Activated CD8-positive, alpha-beta memory T cell treated with anti-CD3 and anti-CD28 coated beads, Interleukin-2, amount 10 ng/mL, durations not matched to agents 7 days and 5 days (primary cell): ENCODE measurements around the gene FOXO4. TPM values are rescaled to one million over a fixed set of nuclear protein-coding genes. Genes with fewer than 3 reads are reported as not detected.

ENCODE experiments used
- ATAC-seq: fragments of 150-1000 bp; cut with Tn5 transposase; one replicate; pipeline ENCODE4 v1.10.0; 2021; ENCODE audit warnings: moderate library complexity
- CTCF ChIA-PET: fragments of 350-600 bp; sonication (Branson Sonifier 250); formaldehyde crosslinking; loops from one replicate; lab custom pipeline; 2021; ENCODE audit warnings: antibody characterized with exemption; lab: Charles Lee
- DNase-seq: peaks from one replicate; pipeline ENCODE4 v3.0.0-alpha.2; 2020
- H3K27ac Mint-ChIP-seq: one replicate; pipeline ENCODE4 v1.8.0; 2021; ENCODE audit warnings: mild to moderate bottlenecking, mixed read lengths
- H3K27me3 Mint-ChIP-seq: one replicate; pipeline ENCODE4 v1.8.0; 2021; ENCODE audit warnings: mixed read lengths
- H3K36me3 Mint-ChIP-seq: one replicate; pipeline ENCODE4 v1.8.0; 2021; ENCODE audit warnings: mild to moderate bottlenecking, mixed read lengths
- H3K4me1 Mint-ChIP-seq: one replicate; pipeline ENCODE4 v1.8.0; 2021; ENCODE audit warnings: mixed read lengths
- H3K4me3 Mint-ChIP-seq: one replicate; pipeline ENCODE4 v1.8.0; 2021; ENCODE audit warnings: mild to moderate bottlenecking, moderate library complexity, mixed read lengths
- H3K9me3 Mint-ChIP-seq: one replicate; pipeline ENCODE4 v1.8.0; 2022; ENCODE audit warnings: low read depth, mixed read lengths
- total RNA-seq, 2 experiments: library from RNA; stranded (reverse); gene quantifications; one replicate each; pipeline ENCODE4 v1.2.3, GENCODE V29; 2021

The FOXO4 gene
- total RNA-seq, 2 experiments from 2014 or later, result 14.6 to 15.1 TPM

- Mint-ChIP-seq H3K36me3 (peaks cover 25% of the 10 kb centered on the region), H3K4me3 (peak overlapping the region; percentile 70), H3K4me1 (peaks cover 71% of the 10 kb centered on the region), H3K27ac (peak overlapping the region; percentile 89), H3K9me3 (no peaks in the 10 kb centered on the region), H3K27me3 (no peaks in the 10 kb centered on the region)
- peak; percentile 76 for DNase-seq
- ATAC-seq, result peak; percentile 29
- CTCF ChIA-PET, result interaction anchor here (6.8 kb wide), 1 partner anchor 26 kb away, joined by 65 read pairs; no protein-coding TSS in a partner anchor
These were observed 7.7 kb downstream of the FOXO4 start for GRCh38 chrX:71103110-71103983.

GRCh38 chrX:71105628-71106027 is 10.0 kb downstream of the FOXO4 start:
- Mint-ChIP-seq H3K9me3 (no peaks in the 10 kb centered on the region), H3K27ac (peak overlapping the region; percentile 99), H3K4me1 (peaks cover 61% of the 10 kb centered on the region), H3K4me3 (peak overlapping the region; percentile 99), H3K36me3 (peaks cover 48% of the 10 kb centered on the region), H3K27me3 (no peaks in the 10 kb centered on the region)
- ATAC-seq (peak; percentile 8), DNase-seq (no peak)
- CTCF ChIA-PET, result interaction anchor here (1.0 kb wide), 1 partner anchor 8 kb away, joined by 3 read pairs; no protein-coding TSS in a partner anchor

GRCh38 chrX:71106427-71106826 is 10.8 kb downstream of the FOXO4 start, which contains the start of gene CXorf65:
Gene CXorf65 (minus strand): TSS chrX:71106740. CDS start chrX:71106556, 184 bp downstream.
- H3K9me3 Mint-ChIP-seq, result no peaks in the 10 kb centered on the region
- H3K36me3 Mint-ChIP-seq, result peaks cover 56% of the 10 kb centered on the region
- ATAC-seq (peak; percentile 35), DNase-seq (peak; percentile 61)
- no peaks in the 10 kb centered on the region for H3K27me3 Mint-ChIP-seq
- peak within 1 kb of the TSS; percentile 99 for H3K27ac Mint-ChIP-seq
- CTCF ChIA-PET, result interaction anchor here (1.0 kb wide), 1 partner anchor 9 kb away, joined by 3 read pairs; no protein-coding TSS in a partner anchor
- H3K4me3 Mint-ChIP-seq, result peak within 1 kb of the TSS; percentile 99
- H3K4me1 Mint-ChIP-seq, result peaks cover 59% of the 10 kb centered on the region

- peak overlapping the region; percentile 99 for H3K27ac Mint-ChIP-seq
- CTCF ChIA-PET, result interaction anchor here (0.6 kb wide), 1 partner anchor 22 kb away, joined by 3 read pairs; no protein-coding TSS in a partner anchor
- H3K4me1 Mint-ChIP-seq, result peaks cover 60% of the 10 kb centered on the region
- H3K9me3 Mint-ChIP-seq, result no peaks in the 10 kb centered on the region
- H3K36me3 Mint-ChIP-seq, result peaks cover 57% of the 10 kb centered on the region
- DNase-seq (no peak), ATAC-seq (no peak)
- no peaks in the 10 kb centered on the region for H3K27me3 Mint-ChIP-seq
- H3K4me3 Mint-ChIP-seq, result peak overlapping the region; percentile 99
These were observed 11.6 kb downstream of the FOXO4 start for GRCh38 chrX:71107245-71107644.

GRCh38 chrX:71107762-71108360 is 12.2 kb downstream of the FOXO4 start:
- H3K4me3 Mint-ChIP-seq, result peak overlapping the region; percentile 99
- no peaks in the 10 kb centered on the region for H3K9me3 Mint-ChIP-seq
- H3K27me3 Mint-ChIP-seq, result no peaks in the 10 kb centered on the region
- CTCF ChIA-PET, result interaction anchor here (0.6 to 1.0 kb wide), 2 partner anchors 9 to 21 kb away, joined by 3 to 5 read pairs; no protein-coding TSS in a partner anchor
- peak overlapping the region; percentile 99 for H3K27ac Mint-ChIP-seq
- H3K36me3 Mint-ChIP-seq, result peaks cover 57% of the 10 kb centered on the region
- peaks cover 60% of the 10 kb centered on the region for H3K4me1 Mint-ChIP-seq
- DNase-seq (peak; percentile 79), ATAC-seq (peak; percentile 31)

- Mint-ChIP-seq H3K4me3 (peak overlapping the region; percentile 99), H3K27me3 (no peaks in the 10 kb centered on the region), H3K9me3 (no peaks in the 10 kb centered on the region), H3K4me1 (peaks cover 54% of the 10 kb centered on the region), H3K36me3 (peaks cover 57% of the 10 kb centered on the region), H3K27ac (peak overlapping the region; percentile 99)
- DNase-seq, result peak; percentile 44
- no peak for ATAC-seq
- CTCF ChIA-PET, result interaction anchor here (1.0 kb wide), 1 partner anchor 20 kb away, joined by 5 read pairs; no protein-coding TSS in a partner anchor
These were observed 13.4 kb downstream of the FOXO4 start for GRCh38 chrX:71109051-71109450.

- DNase-seq (peak; percentile 88), ATAC-seq (peak; percentile 77)
- peak within 1 kb of the TSS; percentile 99 for H3K27ac Mint-ChIP-seq
- no peaks in the 10 kb centered on the region for H3K9me3 Mint-ChIP-seq
- H3K4me3 Mint-ChIP-seq, result peak within 1 kb of the TSS; percentile 99
- peaks cover 36% of the 10 kb centered on the region for H3K4me1 Mint-ChIP-seq
- peaks cover 49% of the 10 kb centered on the region for H3K36me3 Mint-ChIP-seq
- CTCF ChIA-PET, result interaction anchor here (0.7 to 1.7 kb wide), 4 partner anchors 10 to 18 kb away, joined by 3 to 10 read pairs (median 4); no protein-coding TSS in a partner anchor
- no peaks in the 10 kb centered on the region for H3K27me3 Mint-ChIP-seq
These were observed 15.6 kb downstream of the FOXO4 start, which contains the start of gene IL2RG for GRCh38 chrX:71111141-71111843. Gene IL2RG (minus strand): TSS chrX:71111577. CDS start chrX:71111539, 38 bp downstream.

GRCh38 chrX:71111921-71112431 is 16.3 kb downstream of the FOXO4 start:
- peak overlapping the region; percentile 99 for H3K4me3 Mint-ChIP-seq
- CTCF ChIA-PET, result interaction anchor here (0.7 to 1.7 kb wide), 4 partner anchors 10 to 17 kb away, joined by 3 to 10 read pairs (median 4); no protein-coding TSS in a partner anchor
- peaks cover 30% of the 10 kb centered on the region for H3K4me1 Mint-ChIP-seq
- no peaks in the 10 kb centered on the region for H3K27me3 Mint-ChIP-seq
- H3K27ac Mint-ChIP-seq, result peak overlapping the region; percentile 99
- peak; percentile 48 for DNase-seq
- no peaks in the 10 kb centered on the region for H3K9me3 Mint-ChIP-seq
- peak; percentile 24 for ATAC-seq
- H3K36me3 Mint-ChIP-seq, result peaks cover 45% of the 10 kb centered on the region

- no peaks in the 10 kb centered on the region for H3K9me3 Mint-ChIP-seq
- no peak for ATAC-seq
- no peak for DNase-seq
- H3K4me1 Mint-ChIP-seq, result peaks cover 37% of the 10 kb centered on the region
- H3K36me3 Mint-ChIP-seq, result peaks cover 13% of the 10 kb centered on the region
- CTCF ChIA-PET, result interaction anchor here (1.3 to 2.0 kb wide), 2 partner anchors 9 to 20 kb away, joined by 3 to 5 read pairs; no protein-coding TSS in a partner anchor
- H3K27me3 Mint-ChIP-seq, result no peaks in the 10 kb centered on the region
- H3K27ac Mint-ChIP-seq, result no peak overlapping the region
- no peak overlapping the region for H3K4me3 Mint-ChIP-seq
These were observed 21.7 kb downstream of the FOXO4 start for GRCh38 chrX:71117358-71117757.

- no peaks in the 10 kb centered on the region for H3K9me3 Mint-ChIP-seq
- peak; percentile 89 for DNase-seq
- peaks cover 21% of the 10 kb centered on the region for H3K36me3 Mint-ChIP-seq
- no peaks in the 10 kb centered on the region for H3K27me3 Mint-ChIP-seq
- H3K27ac Mint-ChIP-seq, result peak within 1 kb of the TSS; percentile 85
- peak within 1 kb of the TSS; percentile 76 for H3K4me3 Mint-ChIP-seq
- CTCF ChIA-PET, result interaction anchor here (1.1 to 2.0 kb wide), 6 partner anchors 10 to 148 kb away, joined by 3 to 5 read pairs (median 4); no protein-coding TSS in a partner anchor
- peaks cover 30% of the 10 kb centered on the region for H3K4me1 Mint-ChIP-seq
- ATAC-seq, result peak; percentile 97
These were observed 22.7 kb downstream of the FOXO4 start, which contains the start of gene MED12 for GRCh38 chrX:71118032-71118984. Gene MED12 (plus strand): TSS chrX:71118596. CDS start chrX:71118755, 159 bp downstream.

- Mint-ChIP-seq H3K4me1 (peaks cover 25% of the 10 kb centered on the region), H3K36me3 (peaks cover 24% of the 10 kb centered on the region), H3K4me3 (peak overlapping the region; percentile 76), H3K9me3 (no peaks in the 10 kb centered on the region), H3K27ac (peak overlapping the region; percentile 68), H3K27me3 (no peaks in the 10 kb centered on the region)
- CTCF ChIA-PET, result interaction anchor here (1.1 to 1.4 kb wide), 4 partner anchors 10 to 149 kb away, joined by 3 to 5 read pairs (median 3); no protein-coding TSS in a partner anchor
- DNase-seq, result no peak
- peak; percentile 14 for ATAC-seq
These were observed 23.4 kb downstream of the FOXO4 start for GRCh38 chrX:71118985-71119535.
